TTC549 (cell line): Measurements from ENCODE around the gene NOTCH1.

Source experiments
- FAIRE-seq: peaks from 2 replicates; lab custom pipeline; 2012; peaks lifted over from hg19 to GRCh38; lab: Jason Lieb, UNC

NOTCH1 gene

DNA sequence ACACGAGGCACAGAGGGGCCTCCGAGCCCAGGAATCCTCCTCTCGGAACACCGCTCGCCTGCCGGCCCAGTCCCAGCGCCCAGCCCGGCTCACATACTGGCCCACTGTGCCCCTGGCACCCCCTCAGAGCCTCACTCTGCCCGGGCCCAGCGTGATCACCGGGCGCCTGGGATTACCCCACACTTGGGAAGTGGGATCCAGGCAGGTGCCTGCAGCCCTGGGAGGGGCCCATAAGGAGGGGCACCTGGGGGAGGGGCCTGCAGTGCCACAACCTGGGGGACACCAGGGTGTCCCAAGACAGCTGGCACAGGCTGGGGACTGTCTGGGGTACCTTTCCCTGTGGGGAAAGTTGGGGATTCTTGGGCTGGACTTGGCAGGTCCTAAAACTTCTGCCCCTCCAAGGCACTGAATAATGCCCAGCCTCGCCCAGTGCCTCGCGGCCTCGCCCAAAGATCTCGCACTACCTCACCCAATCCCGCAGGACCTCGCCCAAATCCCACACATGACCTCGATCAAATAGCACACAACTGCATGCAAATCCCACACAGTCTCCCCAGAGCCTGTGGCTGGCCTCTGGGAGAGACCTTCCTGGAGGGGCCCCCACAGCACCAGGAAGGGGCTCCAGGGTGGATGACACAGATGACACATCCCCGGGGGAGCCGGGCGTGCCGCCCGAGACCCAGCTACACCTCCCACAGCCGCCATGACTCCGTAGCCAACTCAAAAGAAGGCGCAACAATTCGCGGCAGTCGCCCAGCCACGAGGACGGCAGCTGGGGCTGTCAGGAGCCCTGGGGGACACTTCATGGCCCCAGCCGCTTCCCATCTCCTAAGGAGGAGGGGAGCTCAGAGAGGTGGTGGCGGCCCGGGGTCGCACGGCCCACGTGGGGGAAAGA is 13.7 kb downstream of the NOTCH1 start:
- FAIRE-seq = no peak

DNA sequence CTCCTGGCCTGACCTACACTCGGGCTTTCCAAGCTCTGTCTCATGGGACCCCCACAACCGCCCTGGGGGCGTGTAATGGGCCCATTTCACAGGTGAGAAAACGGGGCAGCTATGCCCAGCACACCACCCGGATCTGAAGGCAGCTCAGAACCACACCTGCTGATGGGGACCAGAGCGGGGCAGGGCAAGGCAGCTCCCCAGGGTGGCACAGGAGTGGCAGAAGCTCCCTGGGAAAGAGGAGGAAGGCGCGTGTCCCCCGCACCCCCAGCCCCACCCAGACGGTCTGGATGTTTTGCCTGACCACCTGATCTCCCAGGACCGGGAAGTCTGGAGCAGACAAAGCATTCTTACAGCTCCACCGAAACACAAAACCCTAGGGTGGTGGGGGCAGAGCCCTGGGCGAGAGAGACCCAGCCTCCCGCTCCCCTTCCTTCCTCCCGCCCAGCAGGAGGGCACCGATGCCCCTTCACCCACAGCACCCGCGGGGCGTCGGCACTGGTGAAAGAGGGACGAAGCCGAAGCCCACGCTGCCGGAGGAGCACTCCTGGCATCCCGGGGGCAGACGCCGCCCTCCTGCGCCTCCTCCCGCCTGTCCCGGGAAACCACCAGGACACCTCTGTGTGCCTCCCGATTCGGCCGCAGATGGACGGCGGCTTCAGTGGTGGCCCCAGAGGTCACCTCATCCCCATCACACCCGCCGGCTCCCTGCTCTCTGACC is 14.5 kb downstream of the NOTCH1 start:
- FAIRE-seq = no peak

DNA sequence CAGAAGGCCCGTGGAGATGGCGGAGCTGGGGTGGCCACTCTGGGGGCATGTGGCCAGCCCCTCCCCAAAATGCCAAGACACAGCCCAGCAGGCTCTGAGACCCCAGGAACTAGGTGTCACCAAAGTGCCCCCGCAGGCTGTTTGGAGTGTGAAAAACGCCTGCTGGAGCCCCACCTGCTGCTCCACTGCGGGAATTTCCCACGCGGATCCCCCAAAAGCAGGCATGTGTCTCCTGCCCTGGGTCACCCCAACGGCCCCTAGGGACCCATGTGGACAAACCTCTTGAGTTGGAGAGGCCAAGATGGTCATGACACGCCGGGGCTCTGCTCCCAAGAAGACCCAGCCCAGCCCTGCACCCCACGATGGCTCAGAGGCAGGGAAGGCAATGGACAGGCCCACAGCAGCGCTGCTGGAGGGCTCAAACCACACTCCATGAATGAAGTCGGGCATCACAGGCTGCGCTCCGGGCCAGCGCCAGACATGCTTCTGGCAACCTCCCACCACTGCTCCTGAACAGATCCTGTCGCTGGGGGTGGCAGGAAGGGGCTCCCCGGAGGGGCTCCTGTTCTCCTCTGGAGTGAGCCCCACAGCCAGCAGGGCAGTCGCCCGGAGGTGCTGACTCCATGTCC is 15.3 kb downstream of the NOTCH1 start:
- no peak for FAIRE-seq

DNA sequence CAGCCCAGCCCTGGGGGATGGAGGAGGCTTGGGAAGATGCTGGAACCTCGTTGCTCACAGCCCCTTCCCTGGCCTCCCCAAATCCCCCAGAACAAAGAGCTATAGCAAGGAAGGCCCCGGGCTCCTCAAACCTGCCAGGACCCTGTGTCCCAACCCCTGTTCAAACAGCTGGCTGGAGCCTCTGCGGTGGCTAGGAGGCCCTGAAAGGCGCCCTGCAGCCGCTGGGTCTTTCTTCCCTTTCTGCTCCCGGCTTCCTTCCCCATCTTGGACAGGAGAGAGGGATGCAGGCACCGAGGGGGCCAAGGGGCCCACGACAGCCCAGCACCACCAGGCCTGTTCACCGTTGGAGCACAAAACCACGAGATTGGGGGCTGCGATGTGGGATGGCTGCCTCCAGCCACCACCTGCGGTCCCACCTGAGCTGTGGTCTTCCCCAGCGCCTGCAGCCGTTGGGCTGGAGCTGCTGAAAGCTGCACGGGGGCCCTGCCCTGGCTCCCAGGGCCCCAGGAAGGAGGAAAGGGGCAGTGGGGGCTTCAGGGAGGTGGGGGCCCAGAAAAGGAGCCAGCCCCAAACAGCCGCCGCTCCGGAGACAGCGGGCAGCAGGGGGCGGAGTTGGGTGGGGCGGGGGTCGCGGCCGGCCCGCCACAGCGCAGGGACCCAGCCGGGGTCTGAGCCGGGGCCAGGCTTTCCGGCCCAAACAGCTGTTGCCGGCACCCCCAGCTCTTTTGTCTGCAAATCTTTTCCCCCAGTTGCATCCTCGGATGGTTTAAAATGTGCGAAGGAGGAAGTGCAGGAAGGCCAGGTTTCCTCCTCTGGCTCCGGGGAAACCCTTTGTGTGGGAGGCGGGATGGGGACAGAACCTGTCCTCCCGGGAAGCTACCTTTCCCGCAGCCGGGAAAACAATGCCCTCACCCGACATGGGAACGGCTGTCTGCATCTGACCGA is 16.1 kb downstream of the NOTCH1 start:
- no peak for FAIRE-seq

DNA sequence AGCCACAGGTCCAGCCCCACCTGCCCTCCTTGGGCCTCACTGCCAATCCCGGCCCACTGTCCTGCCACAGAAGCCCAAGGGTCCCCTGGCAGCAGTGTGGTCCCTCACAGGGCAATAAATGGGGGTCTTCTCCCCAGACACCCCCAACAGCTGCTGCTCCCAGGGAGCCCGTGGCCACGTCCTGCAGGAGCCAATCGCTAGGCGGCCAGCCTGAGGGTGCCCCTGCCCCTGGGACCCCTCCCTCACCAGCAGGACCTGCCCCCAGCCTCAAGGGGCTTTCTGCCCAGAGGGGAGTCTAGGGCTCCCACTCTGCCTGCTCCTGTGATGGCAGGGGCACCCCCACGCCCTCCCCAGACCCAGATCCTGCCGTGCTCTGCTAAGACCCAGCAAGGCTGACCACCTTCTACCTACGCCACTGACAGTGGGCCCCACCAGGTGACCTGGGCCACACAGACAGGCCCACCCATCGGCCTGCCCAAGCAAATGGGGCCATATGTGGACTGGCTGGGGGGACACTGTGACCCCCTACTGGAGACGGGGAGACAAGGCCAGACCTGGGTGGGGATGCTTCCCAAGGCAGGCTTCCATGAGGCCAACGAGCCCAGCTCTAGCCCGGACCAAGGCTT is 17.0 kb downstream of the NOTCH1 start:
- FAIRE-seq = no peak

DNA sequence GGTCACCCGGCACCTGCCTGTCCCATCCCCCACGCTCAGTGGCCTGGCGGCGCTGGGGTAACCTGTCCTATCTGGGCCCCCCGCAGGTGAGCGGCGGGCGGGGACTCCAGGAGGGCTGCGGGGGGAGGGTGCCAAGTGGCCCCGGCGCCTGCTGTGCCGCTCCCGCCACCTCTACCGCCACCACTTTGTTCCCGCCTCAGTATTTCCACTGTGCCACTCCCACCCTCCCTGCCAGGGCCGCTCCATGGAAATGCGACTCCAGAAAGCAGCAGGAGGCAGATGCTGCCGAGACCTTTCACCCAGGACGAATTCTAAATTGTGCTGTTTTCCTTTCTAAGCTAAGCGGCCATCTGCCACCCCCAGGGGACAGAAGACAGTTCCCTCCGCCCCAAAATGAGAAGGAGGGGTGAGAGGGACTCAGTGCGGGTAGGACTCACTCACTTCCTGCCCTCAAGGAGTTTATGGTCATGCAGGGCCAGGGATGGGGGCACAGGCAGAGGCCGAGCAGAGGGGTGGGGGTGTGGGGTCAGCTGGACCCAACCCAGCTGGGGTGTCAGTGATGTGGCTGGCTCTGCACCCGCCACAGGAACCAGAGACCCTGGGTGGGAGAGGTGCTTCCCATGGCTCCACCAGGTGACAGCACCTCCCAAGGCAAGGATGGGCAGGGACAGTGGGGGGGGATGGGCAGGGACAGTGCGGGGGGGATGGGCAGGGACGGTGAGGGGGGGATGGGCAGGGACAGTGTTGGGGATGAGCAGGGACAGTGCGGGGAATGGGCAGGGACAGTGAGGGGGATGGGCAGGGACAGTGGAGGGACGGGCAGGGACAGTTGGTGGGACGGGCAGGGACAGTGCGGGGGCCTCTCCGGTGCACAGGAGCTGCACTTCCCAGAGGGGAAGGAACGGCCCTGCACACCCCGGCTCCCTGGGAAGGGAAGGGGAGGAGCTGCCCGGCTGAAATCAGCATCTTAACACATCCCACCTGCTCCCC is 17.8 kb downstream of the NOTCH1 start:
- no peak for FAIRE-seq

DNA sequence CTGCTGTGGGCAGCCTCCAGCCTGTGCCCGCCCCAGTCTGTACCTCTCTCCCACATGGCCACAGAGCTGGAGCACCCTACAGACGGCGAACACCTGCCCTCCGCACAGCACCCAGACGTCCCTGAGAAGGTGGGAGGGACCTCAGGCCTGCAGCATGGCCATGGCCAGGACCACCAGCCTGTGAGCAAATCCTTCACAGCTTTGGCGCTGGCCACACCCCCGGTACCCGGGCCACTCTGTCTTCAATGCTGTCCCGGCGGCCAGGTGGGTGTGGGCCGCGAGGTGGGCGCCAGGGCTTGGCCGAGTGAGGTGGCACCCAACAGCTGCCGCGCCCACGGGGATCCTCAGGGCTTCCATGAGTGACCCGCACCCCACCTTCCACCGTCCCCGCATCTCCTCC is 18.7 kb downstream of the NOTCH1 start:
- no peak for FAIRE-seq

DNA sequence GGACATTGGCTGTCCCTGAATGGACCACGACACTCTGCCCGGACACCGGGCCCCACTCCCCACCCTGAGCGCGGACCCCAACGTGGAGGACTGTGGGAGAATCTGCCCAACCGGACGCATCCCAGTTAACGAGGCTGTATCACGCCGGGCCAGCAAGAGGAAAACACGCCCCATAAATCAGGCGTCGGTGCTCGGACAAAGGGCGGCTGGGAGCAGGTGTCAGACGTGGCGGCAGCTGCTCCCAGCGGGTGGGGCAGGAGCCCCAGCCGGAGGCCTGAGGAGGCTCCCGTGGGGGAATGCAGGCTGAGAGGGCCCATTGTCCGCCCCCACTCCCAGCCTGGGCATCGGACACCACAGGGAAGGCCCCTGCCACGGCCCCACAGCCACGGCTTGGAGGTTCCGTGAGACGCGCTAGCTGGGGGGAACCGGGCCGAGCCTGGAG is 19.2 kb downstream of the NOTCH1 start:
- FAIRE-seq = no peak

DNA sequence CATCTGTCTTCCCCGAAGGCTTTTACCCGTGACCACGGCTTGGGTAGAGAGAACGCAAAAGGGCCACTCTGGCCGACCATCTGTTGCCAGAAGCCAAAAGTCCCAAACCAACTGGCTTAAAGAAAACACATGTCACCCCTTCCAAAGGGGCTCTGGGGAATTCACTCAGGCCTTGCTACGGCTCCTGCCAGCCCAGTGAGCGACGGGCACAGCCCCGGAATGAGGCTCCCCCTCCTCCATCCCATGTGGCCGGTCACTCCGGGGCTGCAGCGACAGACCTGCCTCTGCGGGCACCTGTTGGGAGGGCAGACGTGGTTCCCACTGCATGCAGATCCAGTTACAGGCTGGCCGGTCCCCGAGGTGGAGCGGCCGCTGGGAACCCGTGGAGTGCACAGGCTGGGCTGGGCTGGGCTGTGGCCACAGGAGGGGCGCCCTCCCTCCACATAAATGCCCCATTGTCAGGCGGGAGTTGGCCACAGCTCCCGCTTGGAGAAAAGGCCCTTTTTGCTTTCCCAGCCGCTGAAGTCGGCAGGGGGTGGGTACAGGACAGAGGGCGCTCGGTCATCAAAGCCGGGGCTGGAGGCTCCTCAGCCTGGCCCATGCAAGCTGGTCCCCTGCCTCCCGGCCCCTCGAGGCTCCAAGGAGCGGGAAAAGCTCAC is 19.9 kb downstream of the NOTCH1 start:
- FAIRE-seq = no peak

DNA sequence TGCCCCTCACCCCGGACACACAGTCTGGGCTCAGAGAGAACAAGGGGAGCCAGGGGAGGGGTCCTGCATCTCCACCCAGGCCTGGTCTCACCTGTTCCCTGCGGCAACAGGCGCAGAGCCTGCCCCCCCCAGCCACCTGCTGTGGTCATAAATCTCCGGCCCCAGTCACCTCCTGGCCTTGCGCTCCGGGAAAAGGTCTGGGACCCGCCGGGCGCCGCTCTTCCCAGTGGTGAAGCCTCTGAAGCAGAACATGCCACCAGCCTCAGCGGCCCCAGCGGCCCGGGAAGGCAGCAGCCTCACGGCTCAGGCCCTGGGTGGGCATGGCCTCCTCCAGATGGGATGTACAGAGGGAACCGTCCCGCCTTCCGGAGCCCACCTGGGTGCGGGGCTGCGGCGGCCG is 20.6 kb downstream of the NOTCH1 start:
- no peak for FAIRE-seq

DNA sequence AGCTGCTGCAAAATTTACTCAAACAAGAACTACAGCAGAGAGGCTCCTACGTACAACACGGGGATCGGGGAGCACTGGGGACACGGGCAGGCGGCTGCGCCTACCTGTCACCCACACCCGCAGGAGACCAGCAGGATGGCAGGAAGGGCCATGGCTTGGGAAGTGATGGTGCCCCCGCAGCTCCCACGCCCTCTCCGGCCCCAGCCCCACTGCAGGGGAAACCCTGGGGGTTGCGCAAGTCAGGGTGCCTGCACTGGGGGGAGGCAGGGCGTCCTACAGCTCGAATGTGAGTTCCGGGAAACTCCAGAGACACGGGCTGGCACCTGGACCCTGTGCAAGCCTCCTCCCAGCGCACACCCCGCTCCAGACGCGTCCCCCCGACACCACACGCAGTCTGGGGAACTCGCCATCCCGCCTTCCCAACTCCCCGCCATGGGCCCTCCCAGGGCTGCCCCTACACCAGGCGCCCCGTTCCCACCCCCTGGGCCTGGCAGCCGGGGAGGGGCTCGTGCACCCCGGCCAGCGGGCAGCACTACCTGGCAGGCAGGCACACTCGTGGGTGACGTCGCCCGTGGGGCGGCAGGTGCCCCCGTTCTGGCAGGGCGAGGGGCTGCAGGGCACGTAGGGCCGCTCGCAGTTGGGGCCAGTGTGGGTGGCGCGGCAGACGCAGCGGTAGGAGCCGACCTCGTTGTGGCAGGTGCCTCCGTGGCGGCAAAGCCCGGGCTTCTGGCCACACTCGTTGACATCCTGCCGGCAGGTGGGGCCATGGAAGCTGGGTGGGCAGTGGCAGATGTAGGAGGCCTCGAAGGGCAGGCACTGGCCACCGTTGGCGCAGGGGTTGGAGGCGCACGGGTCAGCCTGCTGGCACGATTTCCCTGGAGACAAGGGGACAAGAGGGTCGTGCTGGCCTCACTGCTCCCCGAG is 23.3 kb downstream of the NOTCH1 start:
- no peak for FAIRE-seq

DNA sequence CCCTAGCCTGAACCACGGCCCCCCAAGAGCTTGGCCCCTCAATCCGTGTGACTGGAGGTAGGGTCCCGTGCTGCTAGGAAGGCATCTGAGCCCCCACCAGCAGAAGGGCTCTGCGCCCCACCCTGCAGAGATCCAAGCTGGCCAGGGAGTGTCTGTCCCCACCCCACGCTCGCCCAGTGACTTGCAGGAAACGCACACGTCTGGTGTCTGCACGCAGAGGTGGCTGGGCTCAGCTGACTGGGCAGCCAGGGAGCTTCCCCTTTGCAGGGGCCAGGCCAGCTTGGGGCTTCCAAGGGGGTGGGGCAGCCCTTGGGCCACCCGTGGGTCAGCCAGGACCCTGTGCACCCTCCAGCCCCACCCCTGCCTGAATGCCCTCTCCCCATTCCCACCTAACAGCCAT is 24.3 kb downstream of the NOTCH1 start:
- no peak for FAIRE-seq

DNA sequence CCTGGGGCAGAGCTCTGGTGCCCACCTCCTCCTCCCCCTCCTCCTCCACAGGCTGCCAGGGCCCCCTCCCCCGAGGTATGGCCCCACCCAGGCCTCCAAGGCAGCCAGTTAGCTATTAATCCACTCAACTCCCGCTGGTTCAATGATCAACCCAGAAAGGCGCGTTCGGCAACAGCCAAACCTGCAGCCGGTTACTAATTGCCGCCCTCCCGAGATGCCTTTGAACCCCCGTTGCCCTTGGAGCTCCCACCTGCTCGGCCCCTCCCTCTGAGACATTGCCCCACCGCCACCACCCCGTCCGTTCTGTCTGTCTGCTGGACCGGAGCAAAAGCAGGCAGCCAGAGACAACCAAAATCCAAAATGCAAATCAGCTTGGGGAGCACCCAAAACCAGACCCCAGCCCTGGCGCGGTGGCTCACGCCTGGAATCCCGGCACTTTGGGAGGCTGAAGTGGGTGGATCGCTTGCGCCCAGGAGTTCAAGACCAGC is 25.8 kb downstream of the NOTCH1 start:
- FAIRE-seq = no peak

DNA sequence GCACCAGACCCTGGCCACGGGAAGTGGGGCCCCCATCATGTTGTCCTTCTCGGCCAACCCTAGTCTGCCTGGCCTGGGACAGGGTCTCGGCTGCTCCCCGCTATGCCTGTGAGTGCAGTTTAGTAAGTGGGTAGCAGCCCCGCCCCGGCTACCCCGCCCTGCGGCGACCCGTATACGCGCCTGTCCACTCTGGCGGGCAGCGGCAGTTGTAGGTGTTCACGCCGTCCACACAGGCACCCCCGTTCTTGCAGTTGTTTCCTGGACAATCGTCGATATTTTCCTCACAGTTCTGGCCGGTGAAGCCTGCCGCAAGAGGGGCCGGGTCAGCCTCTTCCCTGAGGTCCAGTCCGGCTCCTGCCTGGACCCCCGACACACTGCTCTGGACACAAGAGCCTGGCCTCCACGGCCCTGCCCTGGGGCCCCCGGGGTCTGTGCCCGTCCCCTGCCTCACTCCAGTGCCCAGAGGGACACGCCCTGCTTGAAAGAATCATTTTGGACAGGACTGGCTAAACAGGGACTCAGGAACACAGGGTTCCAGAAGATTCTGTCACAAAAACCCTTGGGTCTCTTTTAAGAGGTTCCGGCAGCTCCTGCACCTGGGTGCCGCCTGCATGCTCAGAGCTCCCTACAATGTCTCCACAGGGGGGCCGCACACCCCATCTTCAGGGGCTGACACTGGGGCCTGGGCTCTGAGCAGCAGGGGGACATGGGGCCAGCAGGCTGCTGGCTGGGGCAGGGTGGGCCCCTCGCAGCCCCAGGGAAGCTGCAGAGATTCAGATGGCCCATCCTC is 26.4 kb downstream of the NOTCH1 start:
- FAIRE-seq = no peak

DNA sequence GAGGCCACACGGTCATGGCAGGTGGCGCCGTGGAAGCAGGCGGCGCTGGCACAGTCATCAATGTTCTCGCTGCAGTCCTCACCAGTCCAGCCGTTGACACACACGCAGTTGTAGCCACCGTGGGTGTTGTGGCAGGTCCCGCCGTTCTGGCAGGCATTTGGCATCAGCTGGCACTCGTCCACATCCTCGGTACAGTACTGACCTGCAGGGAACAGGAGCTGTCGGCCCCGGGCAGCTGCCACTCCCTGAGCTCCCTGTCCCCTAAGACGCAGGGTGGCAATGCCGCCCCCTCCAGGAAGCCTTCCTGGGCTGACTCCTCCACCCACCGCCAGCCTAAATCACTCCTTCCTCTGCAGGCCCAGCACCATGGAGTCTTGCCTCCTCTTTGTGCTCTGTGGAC is 27.2 kb downstream of the NOTCH1 start:
- FAIRE-seq = no peak

DNA sequence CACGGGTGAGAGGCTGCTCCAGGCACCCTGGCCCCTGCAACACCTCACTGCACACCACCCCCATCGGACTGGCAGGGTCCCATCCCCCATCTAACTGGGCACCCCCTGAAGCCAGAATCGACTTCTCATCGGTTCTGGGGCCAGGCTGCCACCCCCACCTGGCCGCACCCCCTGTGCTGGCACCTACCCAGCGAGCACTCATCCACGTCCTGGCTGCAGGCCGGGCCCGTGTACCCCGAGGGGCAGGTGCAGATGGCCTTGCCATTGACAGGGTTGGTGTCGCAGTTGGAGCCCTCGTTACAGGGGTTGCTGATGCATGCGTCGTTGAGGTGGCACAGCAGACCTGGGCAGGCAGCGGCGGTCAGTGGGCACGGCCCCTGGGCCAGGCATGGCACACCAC is 27.9 kb downstream of the NOTCH1 start:
- no peak for FAIRE-seq

DNA sequence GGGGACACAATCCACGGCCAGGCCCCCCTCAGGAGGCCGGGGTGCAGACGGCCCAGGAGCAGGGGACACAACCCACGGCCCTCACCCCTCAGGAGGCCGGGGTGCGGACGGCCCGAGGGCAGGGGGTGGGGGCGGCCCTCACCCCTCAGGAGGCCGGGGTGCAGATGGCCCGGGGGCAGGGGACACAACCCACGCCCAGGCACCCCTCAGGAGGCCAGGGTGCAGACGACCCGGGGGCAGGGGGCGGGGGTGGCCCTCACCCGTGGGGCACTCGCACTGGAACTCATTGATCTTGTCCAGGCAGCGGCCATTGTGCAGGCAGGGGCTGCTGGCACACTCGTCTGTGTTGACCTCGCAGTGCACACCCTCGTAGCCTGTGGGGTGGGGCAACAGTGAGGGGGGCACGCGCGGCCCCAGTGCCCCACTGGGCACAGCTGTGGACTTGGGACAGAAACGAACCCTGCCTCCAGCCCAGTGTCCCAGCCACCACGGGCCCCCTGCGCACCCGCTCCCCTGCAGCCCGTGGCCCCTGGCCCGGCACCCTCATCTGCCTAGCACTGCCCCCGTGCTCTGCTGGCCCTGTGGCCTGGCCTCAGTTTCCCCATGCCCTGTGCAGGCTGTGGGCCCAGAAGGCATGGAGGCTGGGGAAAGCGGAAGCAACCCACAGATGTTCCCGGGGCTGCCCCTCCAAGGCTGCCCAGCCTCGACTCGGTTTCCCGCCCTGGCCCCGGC is 28.7 kb downstream of the NOTCH1 start:
- FAIRE-seq = no peak
